HepG2 (cell line): ENCODE data around the gene ARF6.

Experiments used
- NFIB ChIP-seq: sonication (generic); formaldehyde crosslinking; IDR thresholded peaks from 2 replicates; pipeline ENCODE4 v1.9.0; 2021; ENCODE audit warnings: missing genetic modification reagents, mild to moderate bottlenecking, borderline replicate concordance
- PRDM4 ChIP-seq: sonication (generic); formaldehyde crosslinking; IDR thresholded peaks from 2 replicates; pipeline ENCODE4 v1.9.0; 2021; ENCODE audit warnings: missing genetic modification reagents, borderline replicate concordance

- TF ChIP-seq PRDM4 (CRISPR knock-in tag) (no peak), NFIB (CRISPR knock-in tag) (no peak)
Measured at GRCh38 chr14:49904270-49904669, 11.4 kb downstream of the ARF6 start.
